Measurements from ENCODE around the gene CDH2.

DNA sequence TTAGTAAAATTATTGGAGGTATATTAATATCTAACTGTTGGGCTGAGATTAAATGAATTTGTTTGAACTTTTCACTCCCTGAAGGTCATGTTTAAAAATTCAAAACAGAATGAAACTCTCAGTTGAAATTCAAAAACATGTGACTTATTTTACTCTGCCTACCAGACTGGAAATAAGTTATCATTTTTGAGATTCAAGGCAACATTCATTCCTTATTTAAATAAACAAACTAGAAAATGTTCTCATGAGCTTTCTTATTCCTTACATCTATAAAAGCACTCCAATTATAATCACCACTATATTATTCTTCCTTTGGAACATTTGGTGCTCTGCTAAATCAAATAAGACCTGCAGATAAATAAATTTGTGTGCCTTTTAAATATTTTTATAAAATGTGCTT, 217.8 kb downstream of the CDH2 start:
- TF ChIP-seq, protein P1, sequence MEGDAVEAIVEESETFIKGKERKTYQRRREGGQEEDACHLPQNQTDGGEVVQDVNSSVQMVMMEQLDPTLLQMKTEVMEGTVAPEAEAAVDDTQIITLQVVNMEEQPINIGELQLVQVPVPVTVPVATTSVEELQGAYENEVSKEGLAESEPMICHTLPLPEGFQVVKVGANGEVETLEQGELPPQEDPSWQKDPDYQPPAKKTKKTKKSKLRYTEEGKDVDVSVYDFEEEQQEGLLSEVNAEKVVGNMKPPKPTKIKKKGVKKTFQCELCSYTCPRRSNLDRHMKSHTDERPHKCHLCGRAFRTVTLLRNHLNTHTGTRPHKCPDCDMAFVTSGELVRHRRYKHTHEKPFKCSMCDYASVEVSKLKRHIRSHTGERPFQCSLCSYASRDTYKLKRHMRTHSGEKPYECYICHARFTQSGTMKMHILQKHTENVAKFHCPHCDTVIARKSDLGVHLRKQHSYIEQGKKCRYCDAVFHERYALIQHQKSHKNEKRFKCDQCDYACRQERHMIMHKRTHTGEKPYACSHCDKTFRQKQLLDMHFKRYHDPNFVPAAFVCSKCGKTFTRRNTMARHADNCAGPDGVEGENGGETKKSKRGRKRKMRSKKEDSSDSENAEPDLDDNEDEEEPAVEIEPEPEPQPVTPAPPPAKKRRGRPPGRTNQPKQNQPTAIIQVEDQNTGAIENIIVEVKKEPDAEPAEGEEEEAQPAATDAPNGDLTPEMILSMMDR (IDR thresholded peaks at IDR 0.05; ENCODE audit: low read depth, low read length, missing input control), result no peak
- TF ChIP-seq JUND (IDR thresholded peaks at IDR 0.05), result no peak
- TF ChIP-seq GABPA (IDR thresholded peaks at IDR 0.05 in 1 of 2, conservative IDR thresholded peaks at IDR 0.05 in 1 of 2), result no peak
- TF ChIP-seq SP1 (IDR thresholded peaks at IDR 0.05), result no peak
- TF ChIP-seq, protein P2, sequence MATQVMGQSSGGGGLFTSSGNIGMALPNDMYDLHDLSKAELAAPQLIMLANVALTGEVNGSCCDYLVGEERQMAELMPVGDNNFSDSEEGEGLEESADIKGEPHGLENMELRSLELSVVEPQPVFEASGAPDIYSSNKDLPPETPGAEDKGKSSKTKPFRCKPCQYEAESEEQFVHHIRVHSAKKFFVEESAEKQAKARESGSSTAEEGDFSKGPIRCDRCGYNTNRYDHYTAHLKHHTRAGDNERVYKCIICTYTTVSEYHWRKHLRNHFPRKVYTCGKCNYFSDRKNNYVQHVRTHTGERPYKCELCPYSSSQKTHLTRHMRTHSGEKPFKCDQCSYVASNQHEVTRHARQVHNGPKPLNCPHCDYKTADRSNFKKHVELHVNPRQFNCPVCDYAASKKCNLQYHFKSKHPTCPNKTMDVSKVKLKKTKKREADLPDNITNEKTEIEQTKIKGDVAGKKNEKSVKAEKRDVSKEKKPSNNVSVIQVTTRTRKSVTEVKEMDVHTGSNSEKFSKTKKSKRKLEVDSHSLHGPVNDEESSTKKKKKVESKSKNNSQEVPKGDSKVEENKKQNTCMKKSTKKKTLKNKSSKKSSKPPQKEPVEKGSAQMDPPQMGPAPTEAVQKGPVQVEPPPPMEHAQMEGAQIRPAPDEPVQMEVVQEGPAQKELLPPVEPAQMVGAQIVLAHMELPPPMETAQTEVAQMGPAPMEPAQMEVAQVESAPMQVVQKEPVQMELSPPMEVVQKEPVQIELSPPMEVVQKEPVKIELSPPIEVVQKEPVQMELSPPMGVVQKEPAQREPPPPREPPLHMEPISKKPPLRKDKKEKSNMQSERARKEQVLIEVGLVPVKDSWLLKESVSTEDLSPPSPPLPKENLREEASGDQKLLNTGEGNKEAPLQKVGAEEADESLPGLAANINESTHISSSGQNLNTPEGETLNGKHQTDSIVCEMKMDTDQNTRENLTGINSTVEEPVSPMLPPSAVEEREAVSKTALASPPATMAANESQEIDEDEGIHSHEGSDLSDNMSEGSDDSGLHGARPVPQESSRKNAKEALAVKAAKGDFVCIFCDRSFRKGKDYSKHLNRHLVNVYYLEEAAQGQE (IDR thresholded peaks at IDR 0.05), result no peak
- no peak for TF ChIP-seq FOXA1 (IDR thresholded peaks at IDR 0.05)
- TF ChIP-seq, protein P3, sequence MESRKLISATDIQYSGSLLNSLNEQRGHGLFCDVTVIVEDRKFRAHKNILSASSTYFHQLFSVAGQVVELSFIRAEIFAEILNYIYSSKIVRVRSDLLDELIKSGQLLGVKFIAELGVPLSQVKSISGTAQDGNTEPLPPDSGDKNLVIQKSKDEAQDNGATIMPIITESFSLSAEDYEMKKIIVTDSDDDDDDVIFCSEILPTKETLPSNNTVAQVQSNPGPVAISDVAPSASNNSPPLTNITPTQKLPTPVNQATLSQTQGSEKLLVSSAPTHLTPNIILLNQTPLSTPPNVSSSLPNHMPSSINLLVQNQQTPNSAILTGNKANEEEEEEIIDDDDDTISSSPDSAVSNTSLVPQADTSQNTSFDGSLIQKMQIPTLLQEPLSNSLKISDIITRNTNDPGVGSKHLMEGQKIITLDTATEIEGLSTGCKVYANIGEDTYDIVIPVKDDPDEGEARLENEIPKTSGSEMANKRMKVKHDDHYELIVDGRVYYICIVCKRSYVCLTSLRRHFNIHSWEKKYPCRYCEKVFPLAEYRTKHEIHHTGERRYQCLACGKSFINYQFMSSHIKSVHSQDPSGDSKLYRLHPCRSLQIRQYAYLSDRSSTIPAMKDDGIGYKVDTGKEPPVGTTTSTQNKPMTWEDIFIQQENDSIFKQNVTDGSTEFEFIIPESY (IDR thresholded peaks at IDR 0.05), result no peak
- no peak for TF ChIP-seq RAD21 (IDR thresholded peaks at IDR 0.05)
- TF ChIP-seq, protein P4, sequence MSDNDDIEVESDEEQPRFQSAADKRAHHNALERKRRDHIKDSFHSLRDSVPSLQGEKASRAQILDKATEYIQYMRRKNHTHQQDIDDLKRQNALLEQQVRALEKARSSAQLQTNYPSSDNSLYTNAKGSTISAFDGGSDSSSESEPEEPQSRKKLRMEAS (IDR thresholded peaks at IDR 0.05), result no peak
- no peak for TF ChIP-seq YY1 (IDR thresholded peaks at IDR 0.05)
